NCI-H526 treated with DMSO at 0.1 percent for 48 hours (cell line): ENCODE measurements around the gene HOXA9.

Experiments used
- DNase-seq: peaks from one replicate; lab custom pipeline; 2025; lab: John Stamatoyannopoulos, UW

Gene HOXA9

DNA sequence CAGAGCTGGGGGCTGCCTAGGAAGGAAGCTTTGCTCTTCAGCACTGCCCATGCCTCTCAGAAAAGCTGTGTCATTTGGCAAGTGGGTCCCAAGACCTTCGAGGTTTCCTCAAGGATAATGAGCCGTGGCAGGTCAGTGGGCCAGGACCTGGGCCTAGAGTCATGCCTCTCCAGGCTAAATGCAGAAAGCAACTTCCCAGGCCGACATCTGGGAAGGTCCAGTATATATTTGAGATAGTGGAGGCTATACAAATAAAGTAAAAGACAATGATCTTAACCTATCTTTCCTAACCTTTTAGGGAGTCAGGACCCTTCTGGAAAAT is 11.1 kb upstream of the HOXA9 start:
- DNase-seq, result no peak

DNA sequence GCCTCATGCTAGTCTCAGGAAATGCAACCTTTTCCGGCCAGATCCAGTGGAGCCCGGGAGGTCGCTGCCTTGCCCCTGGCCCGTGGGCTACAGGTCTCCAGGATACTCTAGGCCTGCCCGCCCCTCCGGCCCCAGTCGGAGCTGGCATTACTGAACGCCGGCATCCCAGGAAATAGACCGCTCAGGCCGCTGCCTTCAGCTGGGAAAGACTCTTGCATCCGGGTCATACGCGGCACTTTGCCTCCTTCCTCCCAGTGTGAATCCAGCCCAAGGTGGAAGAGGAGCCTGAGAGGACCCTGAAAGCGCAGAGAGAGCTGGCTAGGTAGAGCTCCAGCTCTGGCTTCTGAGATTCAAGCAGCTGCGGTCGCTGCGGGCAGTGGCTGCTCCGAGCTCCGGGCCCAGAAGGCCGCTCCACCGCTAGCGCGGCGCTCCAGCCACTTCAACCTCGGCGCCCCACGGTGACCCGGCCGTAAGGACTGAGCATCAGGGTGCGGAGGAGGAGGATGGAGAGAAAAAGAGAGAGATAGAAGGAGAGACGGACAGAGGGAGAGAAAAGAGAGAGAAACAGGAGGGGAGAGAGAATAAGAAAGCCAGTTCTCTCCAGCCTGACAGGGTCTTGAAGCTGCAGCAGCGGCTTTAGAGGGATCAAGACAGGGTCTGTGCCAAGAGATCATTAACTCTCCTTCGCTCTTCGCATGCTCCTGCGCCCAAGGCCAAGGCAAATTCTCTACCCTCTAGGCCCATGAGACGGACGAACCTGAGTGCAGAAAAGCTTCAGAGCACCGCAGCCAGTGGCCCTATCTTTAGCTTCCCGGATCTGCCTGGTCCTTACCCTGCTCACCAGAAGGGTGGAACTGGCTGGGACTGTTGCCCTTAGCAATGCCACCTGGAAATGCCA is 10.5 kb upstream of the HOXA9 start:
- DNase-seq, result no peak

GRCh38 chr7:27174874-27175625 is 9.7 kb upstream of the HOXA9 start:
- no peak for DNase-seq

GRCh38 chr7:27173956-27174873 is 8.9 kb upstream of the HOXA9 start, which contains the start of gene HOXA10:
TSS of gene HOXA10 (minus strand) at chr7:27174320. CDS start at chr7:27174306, 14 bp downstream.
- DNase-seq, result no peak

GRCh38 chr7:27173511-27173955 is 8.2 kb upstream of the HOXA9 start:
- no peak for DNase-seq

DNA sequence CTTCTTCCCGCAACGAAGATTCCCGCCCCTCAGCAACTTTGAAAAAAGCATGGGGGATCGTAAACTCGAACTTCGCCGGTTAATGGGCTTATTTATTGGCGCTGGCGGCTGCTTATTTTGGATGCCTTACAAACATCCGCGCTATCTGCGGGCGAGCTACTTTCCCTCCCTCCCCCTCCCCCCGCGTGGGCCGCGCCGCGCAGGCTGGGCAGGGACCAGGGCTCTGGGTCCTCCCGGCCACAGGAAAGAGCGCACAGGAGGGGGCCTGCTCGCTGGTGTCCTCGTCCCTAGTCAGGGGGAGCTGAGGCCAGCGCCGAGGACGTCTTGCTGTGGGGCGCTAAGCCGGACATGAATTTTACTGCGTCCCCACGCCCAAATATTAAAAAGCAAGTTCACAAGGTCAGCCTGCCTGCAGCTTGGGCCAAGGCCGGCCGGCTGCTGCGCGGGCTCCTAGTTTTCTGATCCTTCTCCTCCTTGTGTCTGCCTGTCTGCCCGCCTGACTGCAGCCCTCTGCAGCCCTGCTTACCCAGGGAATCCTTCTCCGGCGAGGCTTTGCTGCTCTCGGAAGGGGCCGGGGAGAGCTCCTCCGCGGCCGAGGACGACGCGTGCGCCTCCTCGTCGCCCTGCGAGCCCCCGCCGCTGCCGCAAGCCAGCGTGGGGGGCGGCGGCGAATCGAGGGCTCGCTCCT is 7.6 kb upstream of the HOXA9 start:
- DNase-seq, result no peak

- no peak for DNase-seq
Observed at GRCh38 chr7:27172315-27172774, 7.0 kb upstream of the HOXA9 start.

- no peak for DNase-seq
Observed at GRCh38 chr7:27171637-27172314, 6.4 kb upstream of the HOXA9 start.

GRCh38 chr7:27171325-27171636 is 5.9 kb upstream of the HOXA9 start:
- DNase-seq, result no peak

DNA sequence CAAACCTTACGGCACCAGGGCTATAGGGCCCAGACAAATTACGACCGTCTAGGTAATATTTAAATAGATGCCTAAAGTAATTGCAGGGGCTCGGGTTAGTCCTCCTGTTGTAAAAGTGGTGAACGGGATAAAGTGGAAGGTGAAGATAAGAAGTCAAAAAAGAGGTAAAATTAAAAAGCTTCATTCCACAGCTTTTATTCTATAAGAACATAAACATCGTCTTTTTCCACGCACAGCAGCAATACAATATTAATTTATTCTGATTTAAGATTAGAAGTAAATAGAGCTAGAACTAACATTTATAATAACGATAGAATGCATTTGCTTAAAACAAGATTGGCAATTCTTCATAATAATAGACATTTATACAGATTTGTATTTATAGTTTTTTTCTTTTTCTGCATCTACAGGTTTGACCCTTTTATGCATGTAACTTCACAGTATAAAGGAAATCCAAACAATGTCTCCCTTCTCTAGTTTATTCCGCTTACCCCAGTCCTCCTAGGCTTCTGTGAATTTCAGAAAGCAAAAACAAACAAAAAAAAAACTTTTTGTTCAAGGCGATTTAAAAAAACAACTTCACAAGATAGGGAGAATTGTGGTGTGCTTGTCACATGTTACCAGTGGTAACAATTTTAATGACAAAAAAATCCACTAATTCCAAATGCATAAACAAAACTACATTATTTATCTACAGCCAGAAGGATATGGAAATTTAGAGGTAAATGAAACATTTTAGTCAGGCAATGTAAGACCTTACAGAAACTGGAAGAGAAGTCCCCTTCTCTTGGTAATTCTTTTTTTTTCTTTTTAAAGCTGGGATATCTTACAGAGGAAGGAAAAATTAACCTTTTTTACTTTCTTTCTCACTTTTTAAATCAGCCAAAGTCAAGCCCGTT is 5.3 kb upstream of the HOXA9 start:
- DNase-seq, result no peak

DNA sequence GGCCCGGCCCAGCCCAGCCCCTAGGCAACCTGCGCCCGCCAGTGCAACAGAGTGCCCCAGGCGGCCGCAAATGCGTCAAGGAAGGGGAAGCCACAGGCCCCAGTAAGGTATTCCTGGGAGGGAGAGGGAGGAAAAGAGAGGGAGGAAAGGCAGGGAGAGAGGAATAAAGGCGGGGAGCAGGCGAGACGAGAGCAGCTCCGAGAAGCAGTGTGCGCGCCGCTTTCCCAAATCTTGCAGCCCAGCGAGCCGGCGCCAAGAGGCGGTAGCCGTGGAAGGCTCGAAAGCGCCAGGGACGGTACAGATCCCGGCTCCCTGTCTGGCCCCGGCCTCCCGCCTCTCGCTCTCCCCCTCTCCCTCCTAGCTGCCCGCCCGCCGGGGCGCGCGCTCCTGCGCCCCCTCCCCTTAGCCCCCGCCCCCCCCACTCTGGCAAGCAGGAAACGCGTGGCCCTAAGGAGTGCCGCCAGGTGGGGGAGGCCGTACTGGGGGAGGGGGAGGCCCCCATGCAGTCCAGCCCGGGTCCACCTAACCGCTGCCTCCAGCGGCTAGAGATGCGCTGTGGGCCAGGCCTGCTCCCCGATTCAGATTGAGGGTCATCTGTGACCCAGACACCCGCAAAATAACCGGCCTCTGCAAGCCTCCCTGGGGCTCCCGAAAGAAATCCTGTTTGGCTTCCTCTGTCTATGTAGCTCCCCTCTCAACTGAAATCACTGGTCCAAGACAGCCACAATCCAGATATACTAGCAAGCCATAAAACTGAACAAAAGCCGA is 4.5 kb upstream of the HOXA9 start:
- DNase-seq, result no peak

- no peak for DNase-seq
Observed at GRCh38 chr7:27168265-27168947, 3.1 kb upstream of the HOXA9 start.

- no peak for DNase-seq
Observed at GRCh38 chr7:27167916-27168264, 2.6 kb upstream of the HOXA9 start.

DNA sequence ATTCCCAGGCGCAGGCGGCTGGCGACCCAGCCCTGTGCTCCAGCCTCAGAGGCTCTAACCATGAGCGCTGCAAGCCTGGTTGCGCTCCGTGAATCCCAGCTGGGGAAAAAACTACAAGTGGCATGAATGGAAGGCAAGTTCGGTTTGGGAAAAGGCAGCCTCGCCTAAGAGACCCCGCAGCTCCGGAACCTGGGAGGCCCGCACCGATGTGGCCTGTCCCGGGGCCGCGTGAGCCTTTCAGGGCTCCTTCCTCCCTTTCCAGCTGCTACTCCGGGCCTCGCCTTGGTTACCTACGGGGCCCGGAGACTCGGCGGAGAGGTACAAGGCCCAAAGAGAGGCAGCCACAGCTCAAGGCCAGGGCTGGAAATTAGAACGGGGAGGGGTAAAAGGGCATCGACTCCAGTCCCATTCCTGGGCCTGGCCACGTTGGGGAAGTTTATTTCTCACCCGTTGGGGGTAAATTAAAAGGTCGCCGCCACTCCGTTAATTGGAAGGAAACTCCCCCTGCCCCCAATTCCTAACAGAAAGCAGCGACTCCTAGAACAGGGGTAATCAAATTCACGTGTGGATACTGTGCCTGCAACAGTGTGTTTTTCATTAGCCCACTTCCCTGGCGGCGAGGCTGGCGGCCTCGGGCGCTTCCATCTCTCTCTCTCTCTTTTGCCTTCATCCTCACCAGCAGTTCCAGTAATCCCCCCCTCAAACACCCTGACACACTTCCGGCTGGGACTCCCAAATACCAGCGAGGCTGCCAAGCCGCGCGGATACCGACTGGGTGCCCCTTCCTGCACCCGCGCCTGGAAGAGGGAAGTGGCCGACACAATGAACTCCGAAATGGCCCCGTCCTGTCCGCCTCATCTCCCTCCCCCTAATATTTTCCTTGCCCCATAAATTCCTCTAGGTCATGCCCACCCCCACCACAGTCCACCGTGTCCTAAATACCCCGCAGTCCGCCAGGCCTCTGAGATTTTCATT is 1.5 kb upstream of the HOXA9 start:
- DNase-seq, result no peak

DNA sequence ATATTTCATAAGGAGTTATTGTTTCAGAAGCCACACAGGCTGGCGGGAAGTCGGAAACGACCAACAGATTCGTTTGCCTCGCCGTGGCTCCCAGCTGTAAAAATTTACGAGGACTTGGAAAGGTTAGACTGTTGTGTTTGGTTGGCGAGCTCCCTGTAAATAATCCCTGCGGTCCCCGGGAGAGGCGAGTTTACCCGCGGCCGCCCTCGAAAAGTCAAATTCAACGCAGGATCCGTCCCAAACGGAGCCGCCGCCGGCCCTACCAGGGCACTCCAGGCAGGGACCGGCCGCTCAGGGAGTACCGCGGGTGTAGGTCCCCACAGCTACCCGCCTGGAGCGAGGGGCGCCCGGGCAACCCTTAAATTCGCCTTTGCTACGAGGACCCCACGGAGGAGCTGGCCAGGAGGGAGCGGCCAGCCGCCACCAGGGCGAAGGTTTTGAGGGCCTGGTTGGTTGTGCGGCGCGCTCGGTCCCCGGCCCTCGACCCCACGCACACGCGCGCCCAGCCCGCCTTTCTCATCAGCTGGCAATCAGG is 726 bp upstream of the HOXA9 start:
- DNase-seq, result no peak

DNA sequence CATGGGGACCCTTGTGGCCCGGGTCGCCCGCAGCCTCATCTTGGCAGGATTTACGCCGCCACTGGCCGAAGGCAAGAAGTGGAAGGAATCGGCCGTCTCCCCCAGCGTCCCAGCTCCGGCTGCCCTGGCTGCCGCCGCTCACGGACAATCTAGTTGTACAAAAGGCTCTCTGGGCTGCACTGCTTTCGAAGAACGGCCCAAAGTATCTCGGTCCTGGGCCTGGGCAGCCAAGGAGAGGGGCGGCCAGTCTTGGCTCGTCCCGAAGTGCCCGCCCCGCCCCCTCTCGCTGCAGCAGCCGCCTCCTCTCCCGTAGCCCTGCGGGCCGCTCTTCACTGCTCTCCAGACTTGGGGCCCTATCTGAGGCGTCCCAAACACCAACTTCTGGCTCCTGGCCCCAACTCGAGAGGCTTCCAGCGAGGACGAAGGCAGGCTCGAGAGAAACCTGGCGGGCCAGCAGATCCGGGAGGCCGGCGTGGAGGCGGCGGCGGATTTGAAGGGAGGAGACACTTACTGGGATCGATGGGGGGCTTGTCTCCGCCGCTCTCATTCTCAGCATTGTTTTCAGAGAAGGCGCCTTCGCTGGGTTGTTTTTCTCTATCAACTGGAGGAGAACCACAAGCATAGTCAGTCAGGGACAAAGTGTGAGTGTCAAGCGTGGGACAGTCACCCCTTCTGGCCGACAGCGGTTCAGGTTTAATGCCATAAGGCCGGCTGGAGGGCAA is 809 bp downstream of the HOXA9 start:
- DNase-seq, result no peak

- no peak for DNase-seq
Observed at GRCh38 chr7:27164045-27164366, 1.3 kb downstream of the HOXA9 start.
